Measurements from ENCODE around the gene HS2ST1. TPM values are rescaled to one million over a fixed set of nuclear protein-coding genes. Genes with fewer than 3 reads are reported as not detected.
"Not testable (repeated sequence)": the region's sequence is repeated elsewhere in the genome, so short reads cannot be mapped to it uniquely, and the experiment has no call there.

The HS2ST1 gene
- polyA plus RNA-seq, 1 experiment, result 22.4 TPM

DNA sequence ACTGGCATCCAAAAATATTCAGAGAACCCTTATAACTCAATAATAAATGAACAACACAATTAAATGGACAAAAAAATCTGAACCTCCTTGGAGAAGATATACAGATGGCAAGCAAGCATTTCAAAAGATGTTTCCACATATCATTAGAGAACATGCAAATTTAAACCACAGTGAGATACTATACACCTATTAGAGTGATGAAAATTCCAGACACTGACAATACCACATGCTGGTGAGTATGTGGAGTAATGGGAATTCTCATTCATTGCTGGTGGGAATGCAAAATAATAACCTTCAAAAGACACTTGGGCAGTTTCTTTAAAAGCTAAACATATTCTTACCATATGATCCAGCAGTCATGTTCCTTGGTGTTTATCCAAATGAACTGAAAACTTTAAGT, 46.1 kb downstream of the HS2ST1 start:
- POLR2A ChIA-PET, result no interaction called here
- CTCF ChIA-PET, result no interaction called here

DNA sequence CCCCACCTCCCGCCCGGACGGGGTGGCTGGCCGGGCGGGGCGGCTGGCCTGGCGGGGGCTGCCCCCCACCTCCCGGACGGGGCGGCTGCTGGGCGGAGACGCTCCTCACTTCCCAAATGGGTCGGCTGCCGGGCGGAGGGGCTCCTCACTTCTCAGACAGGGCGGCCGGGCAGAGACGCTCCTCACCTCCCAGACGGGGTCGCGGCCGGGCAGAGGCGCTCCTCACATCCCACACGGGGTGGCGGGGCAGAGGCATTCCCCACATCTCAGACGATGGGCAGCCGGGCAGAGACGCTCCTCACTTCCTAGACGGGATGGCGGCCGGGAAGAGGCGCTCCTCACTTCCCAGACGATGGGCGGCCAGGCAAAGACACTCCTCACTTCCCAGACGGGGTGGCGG, 49.4 kb downstream of the HS2ST1 start:
- POLR2A ChIA-PET; H3K4me3 ChIP-seq (ENCODE audit: low read depth, low read length); DNase-seq (ENCODE audit: low read depth, low spot score); H3K27me3 ChIP-seq (ENCODE audit: control insufficient read depth, insufficient read depth, low read length); H3K27ac ChIP-seq (ENCODE audit: low read depth, low read length); H3K9me3 ChIP-seq (ENCODE audit: control insufficient read depth, insufficient read depth, low read length): not testable (repeated sequence)
- CTCF ChIA-PET, result interaction anchor here (1.1 to 2.1 kb wide), 10 partner anchors 8 to 183 kb away, joined by 3 to 41 read pairs (median 8); no protein-coding TSS in a partner anchor

More for the DNA sequence above, 46.1 kb downstream of the HS2ST1 start:
- TF ChIP-seq, protein P1, sequence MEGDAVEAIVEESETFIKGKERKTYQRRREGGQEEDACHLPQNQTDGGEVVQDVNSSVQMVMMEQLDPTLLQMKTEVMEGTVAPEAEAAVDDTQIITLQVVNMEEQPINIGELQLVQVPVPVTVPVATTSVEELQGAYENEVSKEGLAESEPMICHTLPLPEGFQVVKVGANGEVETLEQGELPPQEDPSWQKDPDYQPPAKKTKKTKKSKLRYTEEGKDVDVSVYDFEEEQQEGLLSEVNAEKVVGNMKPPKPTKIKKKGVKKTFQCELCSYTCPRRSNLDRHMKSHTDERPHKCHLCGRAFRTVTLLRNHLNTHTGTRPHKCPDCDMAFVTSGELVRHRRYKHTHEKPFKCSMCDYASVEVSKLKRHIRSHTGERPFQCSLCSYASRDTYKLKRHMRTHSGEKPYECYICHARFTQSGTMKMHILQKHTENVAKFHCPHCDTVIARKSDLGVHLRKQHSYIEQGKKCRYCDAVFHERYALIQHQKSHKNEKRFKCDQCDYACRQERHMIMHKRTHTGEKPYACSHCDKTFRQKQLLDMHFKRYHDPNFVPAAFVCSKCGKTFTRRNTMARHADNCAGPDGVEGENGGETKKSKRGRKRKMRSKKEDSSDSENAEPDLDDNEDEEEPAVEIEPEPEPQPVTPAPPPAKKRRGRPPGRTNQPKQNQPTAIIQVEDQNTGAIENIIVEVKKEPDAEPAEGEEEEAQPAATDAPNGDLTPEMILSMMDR (IDR thresholded peaks at IDR 0.05; ENCODE audit: low read depth, low read length), result no peak
- peaks cover 4% of the 10 kb centered on the region; the same call in 1 of the 2 replicates for H3K9me3 ChIP-seq (ENCODE audit: control insufficient read depth, insufficient read depth, low read length)
- H3K27ac ChIP-seq (ENCODE audit: low read depth, low read length), result no peak overlapping the region
- H3K4me3 ChIP-seq (ENCODE audit: low read depth, low read length), result no peak overlapping the region
- DNase-seq (ENCODE audit: low read depth, low spot score), result no peak
- no peaks in the 10 kb centered on the region for H3K27me3 ChIP-seq (ENCODE audit: control insufficient read depth, insufficient read depth, low read length)

DNA sequence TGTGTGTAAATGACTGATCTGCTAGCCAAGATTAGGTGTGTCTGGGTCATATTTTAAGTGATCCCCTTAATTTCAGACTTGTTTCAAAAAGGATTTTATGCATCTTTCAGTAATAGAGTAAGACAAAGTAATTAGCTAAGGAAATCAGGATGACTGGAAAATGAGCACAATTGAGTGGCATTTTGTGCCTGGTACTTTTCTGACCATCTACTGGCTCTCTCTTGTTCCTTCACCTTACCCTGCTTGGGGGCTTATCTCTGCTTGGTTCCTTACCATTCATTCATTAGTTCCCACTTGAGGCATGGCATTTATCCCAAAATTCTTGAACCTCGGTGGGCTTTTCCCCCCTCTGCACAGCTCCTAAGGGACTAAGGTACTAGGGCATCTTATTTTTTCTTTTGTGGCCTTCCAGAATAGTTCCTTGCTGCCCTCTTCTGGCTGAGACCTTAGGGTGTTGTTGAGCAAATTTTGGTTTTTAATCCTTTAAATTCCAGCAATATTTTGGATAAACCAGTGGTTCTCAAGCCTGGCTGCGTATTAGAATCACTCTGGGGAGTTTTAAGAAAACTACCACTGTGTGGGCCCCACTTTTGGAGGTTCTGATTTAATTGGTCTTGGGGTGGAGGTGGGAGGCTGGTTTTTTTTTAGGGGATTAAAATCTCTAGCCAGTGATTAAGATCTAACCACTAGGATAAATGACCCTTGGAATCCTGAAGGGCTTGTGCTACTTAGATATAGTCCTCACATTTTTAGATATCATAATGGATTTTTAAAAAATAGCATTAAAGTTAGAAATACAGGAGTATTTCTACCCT, 50.8 kb downstream of the HS2ST1 start:
- TF ChIP-seq, protein P1 (IDR thresholded peaks at IDR 0.05; ENCODE audit: low read depth, low read length), result peak; percentile 76
- peak; percentile 15 for DNase-seq (ENCODE audit: low read depth, low spot score)
- POLR2A ChIA-PET, result interaction anchor here (0.6 kb wide), 1 partner anchor 31 kb away, joined by 4 read pairs; no protein-coding TSS in a partner anchor
- CTCF ChIA-PET, result interaction anchor here (0.6 to 2.3 kb wide), 29 partner anchors 8 to 327 kb away, joined by 3 to 41 read pairs (median 5); partner anchors contain the start of genes HS2ST1, SELENOF and SH3GLB1
- no peak overlapping the region for H3K4me3 ChIP-seq (ENCODE audit: low read depth, low read length)
- H3K9me3 ChIP-seq (ENCODE audit: control insufficient read depth, insufficient read depth, low read length), result peaks cover 4% of the 10 kb centered on the region; the same call in 1 of the 2 replicates
- no peak overlapping the region for H3K27ac ChIP-seq (ENCODE audit: low read depth, low read length)
- no peaks in the 10 kb centered on the region for H3K27me3 ChIP-seq (ENCODE audit: control insufficient read depth, insufficient read depth, low read length)

DNA sequence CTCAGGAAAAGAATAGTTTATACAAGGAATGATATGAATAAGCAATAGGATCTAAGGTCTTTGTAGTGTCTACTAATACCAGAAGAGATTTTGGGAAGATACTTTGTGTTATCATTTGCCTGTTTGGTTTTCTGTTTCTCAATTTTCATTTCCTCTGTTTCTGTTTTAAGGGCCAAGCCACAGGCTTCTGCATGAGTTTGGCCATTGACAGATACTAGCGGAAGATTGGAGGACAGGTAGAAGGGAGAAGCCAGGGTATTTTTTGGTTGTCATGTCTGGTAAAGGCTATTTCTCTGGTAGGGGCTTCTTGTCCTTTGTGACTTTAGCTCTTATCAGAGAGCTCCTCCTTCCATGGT, 51.4 kb downstream of the HS2ST1 start:
- POLR2A ChIA-PET, result interaction anchor here (0.6 kb wide), 1 partner anchor 32 kb away, joined by 4 read pairs; no protein-coding TSS in a partner anchor
- no peak for DNase-seq (ENCODE audit: low read depth, low spot score)
- TF ChIP-seq, protein P1 (IDR thresholded peaks at IDR 0.05; ENCODE audit: low read depth, low read length), result no peak
- no peak overlapping the region for H3K4me3 ChIP-seq (ENCODE audit: low read depth, low read length)
- H3K9me3 ChIP-seq (ENCODE audit: control insufficient read depth, insufficient read depth, low read length), result peaks cover 4% of the 10 kb centered on the region; the same call in 1 of the 2 replicates
- no peaks in the 10 kb centered on the region for H3K27me3 ChIP-seq (ENCODE audit: control insufficient read depth, insufficient read depth, low read length)
- CTCF ChIA-PET, result interaction anchor here (0.6 to 2.3 kb wide), 6 partner anchors 29 to 185 kb away, joined by 3 to 12 read pairs (median 6); no protein-coding TSS in a partner anchor
- H3K27ac ChIP-seq (ENCODE audit: low read depth, low read length), result no peak overlapping the region

DNA sequence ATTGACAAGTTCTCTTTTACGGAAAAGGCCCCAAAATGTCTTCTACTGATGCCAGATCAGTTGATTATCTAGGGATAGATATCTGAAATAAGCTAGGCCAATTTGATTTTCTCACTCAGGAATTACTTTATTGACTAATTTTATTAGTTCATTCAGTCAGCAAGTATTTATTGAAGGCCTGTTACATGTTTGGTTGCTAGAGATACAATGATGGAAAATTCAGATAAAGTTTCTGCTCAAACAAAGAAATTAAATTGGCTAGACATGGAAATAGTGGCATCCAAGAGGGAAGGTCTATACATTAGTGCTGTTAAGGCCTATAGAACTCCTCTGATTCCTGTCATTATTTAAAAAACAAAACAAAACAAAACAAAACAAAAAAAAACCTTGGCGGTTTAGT, 56.5 kb downstream of the HS2ST1 start:
- DNase-seq (ENCODE audit: low read depth, low spot score), result no peak
- Histone ChIP-seq H3K9me3 (ENCODE audit: control insufficient read depth, insufficient read depth, low read length) (no peaks in the 10 kb centered on the region), H3K27ac (ENCODE audit: low read depth, low read length) (no peak overlapping the region), H3K4me3 (ENCODE audit: low read depth, low read length) (no peak overlapping the region), H3K27me3 (ENCODE audit: control insufficient read depth, insufficient read depth, low read length) (no peaks in the 10 kb centered on the region)
- ChIA-PET POLR2A (no interaction called here), CTCF (interaction anchor here (1.0 kb wide), 1 partner anchor 266 kb away, joined by 4 read pairs; the partner anchor contains the start of gene SH3GLB1)
- TF ChIP-seq, protein P1 (IDR thresholded peaks at IDR 0.05; ENCODE audit: low read depth, low read length), result no peak

Data from AG04450 (cell line).